Astrocyte (in vitro differentiated cells and primary cell): Measurements from ENCODE around the gene PLEKHB1. TPM values are rescaled to one million over a fixed set of nuclear protein-coding genes. Genes with fewer than 3 reads are reported as not detected.

Source experiments
- DNase-seq: peaks from one replicate; pipeline ENCODE4 v3.0.0-alpha.2; 2010; ENCODE audit warnings: low read depth
- FAIRE-seq: peaks from 2 replicates; lab custom pipeline; 2011; peaks lifted over from hg19 to GRCh38; lab: Jason Lieb, UNC
- H2AFZ ChIP-seq: 2 replicates; pipeline ENCODE4 v1.6.0; 2012; ENCODE audit warnings: low read depth, low read length, inconsistent platforms
- H3K27ac ChIP-seq: 2 replicates; pipeline ENCODE4 v1.5.1; 2011; ENCODE audit warnings: low read depth, low read length, inconsistent platforms
- H3K27me3 ChIP-seq: 2 replicates; pipeline ENCODE4 v1.6.0; 2011; ENCODE audit warnings: low read length, inconsistent platforms; ENCODE audit not compliant: insufficient read depth
- H3K36me3 ChIP-seq: 2 replicates; pipeline ENCODE4 v1.5.1; 2011; ENCODE audit warnings: low read length, inconsistent platforms; ENCODE audit not compliant: insufficient read depth
- H3K4me1 ChIP-seq: 2 replicates; pipeline ENCODE4 v1.5.1; 2011; ENCODE audit warnings: low read length, inconsistent platforms; ENCODE audit not compliant: insufficient read depth
- H3K4me2 ChIP-seq: 2 replicates; pipeline ENCODE4 v1.6.0; 2012; ENCODE audit warnings: low read length, inconsistent platforms
- H3K4me3 ChIP-seq: 2 replicates; pipeline ENCODE4 v1.5.1; 2011; ENCODE audit warnings: low read depth, mild to moderate bottlenecking, low read length, inconsistent platforms; ENCODE audit not compliant: insufficient read depth
- H3K79me2 ChIP-seq: 2 replicates; pipeline ENCODE4 v1.6.0; 2012; ENCODE audit warnings: mild to moderate bottlenecking, low read length, inconsistent platforms; ENCODE audit not compliant: insufficient read depth
- H3K9ac ChIP-seq: 2 replicates; pipeline ENCODE4 v1.6.0; 2012; ENCODE audit warnings: mild to moderate bottlenecking, low read length, inconsistent platforms
- H3K9me3 ChIP-seq: 2 replicates; pipeline ENCODE4 v1.5.1; 2012; ENCODE audit warnings: low read depth, mild to moderate bottlenecking, low read length, inconsistent platforms; ENCODE audit not compliant: insufficient read depth
- H4K20me1 ChIP-seq: 2 replicates; pipeline ENCODE4 v1.6.0; 2012; ENCODE audit warnings: low read length, inconsistent platforms; ENCODE audit not compliant: insufficient read depth
- H3K27ac Mint-ChIP-seq: one replicate; pipeline ENCODE4 v1.8.0; 2021; ENCODE audit warnings: mild to moderate bottlenecking, mixed read lengths; ENCODE audit not compliant: unreplicated experiment
- H3K27me3 Mint-ChIP-seq: one replicate; pipeline ENCODE4 v1.8.0; 2021; ENCODE audit warnings: low read depth, mixed read lengths; ENCODE audit not compliant: unreplicated experiment
- H3K36me3 Mint-ChIP-seq: one replicate; pipeline ENCODE4 v1.8.0; 2021; ENCODE audit warnings: low read depth, mixed read lengths; ENCODE audit not compliant: unreplicated experiment
- H3K4me1 Mint-ChIP-seq: one replicate; pipeline ENCODE4 v1.8.0; 2021; ENCODE audit warnings: low read depth, mixed read lengths; ENCODE audit not compliant: unreplicated experiment
- H3K4me3 Mint-ChIP-seq: one replicate; pipeline ENCODE4 v1.8.0; 2021; ENCODE audit warnings: mild to moderate bottlenecking, moderate library complexity, mixed read lengths; ENCODE audit not compliant: unreplicated experiment
- H3K9me3 Mint-ChIP-seq: one replicate; pipeline ENCODE4 v1.8.0; 2021; ENCODE audit warnings: mild to moderate bottlenecking, mixed read lengths; ENCODE audit not compliant: unreplicated experiment
- EZH2 ChIP-seq: IDR thresholded peaks from 2 replicates; pipeline ENCODE4 v1.6.1; 2012; ENCODE audit warnings: mild to moderate bottlenecking, low read length, inconsistent platforms; ENCODE audit not compliant: insufficient read depth
- total RNA-seq: library from RNA; stranded (reverse); gene quantifications from 2 replicates; pipeline ENCODE4 v1.2.1, GENCODE V29; 2021
- TF ChIP-seq, protein P1 (sequence below): IDR thresholded peaks from 2 replicates; pipeline ENCODE4 v1.5.1; 2011; ENCODE audit warnings: low read depth, mild to moderate bottlenecking, inconsistent platforms, low read length, moderate library complexity; ENCODE audit not compliant: insufficient read depth

The PLEKHB1 gene
- total RNA-seq, 1 donor from 2014 or later = 4.5 TPM

DNA sequence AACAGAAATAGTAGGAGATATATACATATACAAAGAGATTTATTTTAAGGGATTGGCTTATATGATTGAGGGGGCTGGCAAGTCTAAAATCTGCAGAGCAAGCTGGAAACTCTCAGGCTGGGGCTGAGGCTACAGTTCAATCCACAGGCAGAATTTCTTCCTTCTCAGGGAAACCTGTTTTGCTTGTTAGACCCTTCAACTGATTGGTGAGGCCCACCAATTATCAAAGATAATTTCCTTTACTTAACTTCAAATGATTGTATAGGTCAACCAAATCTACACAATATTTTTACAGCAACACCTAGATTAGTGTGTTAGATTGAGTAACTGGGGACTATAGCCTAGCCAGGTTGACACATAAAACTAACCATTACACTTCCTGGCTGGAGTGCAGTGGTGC, 4.7 kb upstream of the PLEKHB1 start:
- Histone ChIP-seq H3K9ac (no peak overlapping the region), H3K27ac (no peak overlapping the region), H3K4me1 (no peaks in the 10 kb centered on the region), H3K4me2 (no peak overlapping the region), H3K9me3 (no peaks in the 10 kb centered on the region), H4K20me1 (no peaks in the 10 kb centered on the region), H3K36me3 (no peaks in the 10 kb centered on the region), H2AFZ (no peak overlapping the region), H3K4me3 (no peak overlapping the region), H3K27me3 (peaks cover 4% of the 10 kb centered on the region), H3K79me2 (no peaks in the 10 kb centered on the region)
- Mint-ChIP-seq H3K27ac (no peak overlapping the region), H3K4me1 (peaks cover 5% of the 10 kb centered on the region), H3K27me3 (peaks cover 10% of the 10 kb centered on the region), H3K36me3 (no peaks in the 10 kb centered on the region), H3K4me3 (no peak overlapping the region), H3K9me3 (no peaks in the 10 kb centered on the region)
- TF ChIP-seq, protein P1, sequence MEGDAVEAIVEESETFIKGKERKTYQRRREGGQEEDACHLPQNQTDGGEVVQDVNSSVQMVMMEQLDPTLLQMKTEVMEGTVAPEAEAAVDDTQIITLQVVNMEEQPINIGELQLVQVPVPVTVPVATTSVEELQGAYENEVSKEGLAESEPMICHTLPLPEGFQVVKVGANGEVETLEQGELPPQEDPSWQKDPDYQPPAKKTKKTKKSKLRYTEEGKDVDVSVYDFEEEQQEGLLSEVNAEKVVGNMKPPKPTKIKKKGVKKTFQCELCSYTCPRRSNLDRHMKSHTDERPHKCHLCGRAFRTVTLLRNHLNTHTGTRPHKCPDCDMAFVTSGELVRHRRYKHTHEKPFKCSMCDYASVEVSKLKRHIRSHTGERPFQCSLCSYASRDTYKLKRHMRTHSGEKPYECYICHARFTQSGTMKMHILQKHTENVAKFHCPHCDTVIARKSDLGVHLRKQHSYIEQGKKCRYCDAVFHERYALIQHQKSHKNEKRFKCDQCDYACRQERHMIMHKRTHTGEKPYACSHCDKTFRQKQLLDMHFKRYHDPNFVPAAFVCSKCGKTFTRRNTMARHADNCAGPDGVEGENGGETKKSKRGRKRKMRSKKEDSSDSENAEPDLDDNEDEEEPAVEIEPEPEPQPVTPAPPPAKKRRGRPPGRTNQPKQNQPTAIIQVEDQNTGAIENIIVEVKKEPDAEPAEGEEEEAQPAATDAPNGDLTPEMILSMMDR = no peak
- no peak for TF ChIP-seq EZH2
- FAIRE-seq (no peak), DNase-seq (no peak)

DNA sequence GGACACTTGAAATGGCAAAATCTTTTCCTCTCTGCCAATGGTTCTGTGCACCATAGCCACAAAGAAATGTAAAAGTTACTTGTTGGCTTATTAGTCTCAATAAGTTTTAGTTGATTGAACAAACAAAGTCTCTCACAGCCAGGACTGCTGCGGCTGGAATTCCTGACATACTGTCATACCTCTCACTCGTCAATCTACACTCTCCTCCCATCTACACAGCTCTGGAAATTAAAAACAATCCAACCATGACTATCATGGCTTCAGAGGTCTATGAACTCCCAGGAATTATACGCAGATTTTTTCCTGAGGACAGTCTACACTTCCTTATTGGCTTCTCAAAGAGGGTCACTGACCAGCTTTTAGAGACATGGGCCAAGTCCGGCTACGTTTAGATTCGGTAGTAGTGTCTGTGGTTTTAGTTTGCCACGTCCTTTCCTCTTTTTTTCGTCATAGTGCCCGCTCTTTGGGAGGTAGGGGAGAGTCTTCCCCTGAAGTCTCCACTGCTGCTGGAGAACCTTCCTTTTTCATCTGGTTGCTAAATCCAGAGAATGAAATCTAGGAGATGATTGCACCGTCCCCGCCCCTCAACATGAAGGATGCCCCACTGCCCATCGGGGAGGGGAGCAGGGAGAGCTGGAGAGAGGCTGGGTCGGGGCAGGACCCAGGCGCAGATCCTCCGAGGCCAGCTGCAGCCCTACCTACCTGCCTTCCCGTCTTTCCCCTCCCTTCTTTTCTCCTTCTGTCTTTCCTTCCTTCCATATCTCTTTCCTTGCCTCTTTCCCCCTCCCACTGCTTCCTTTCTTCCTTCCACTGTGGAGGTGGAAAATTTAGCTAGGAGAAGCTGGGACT, 1.0 kb upstream of the PLEKHB1 start:
- Histone ChIP-seq H3K27ac (no peak overlapping the region), H3K4me2 (peak overlapping the region; percentile 41), H3K4me3 (peak overlapping the region; percentile 0), H3K9ac (no peak overlapping the region), H3K36me3 (no peaks in the 10 kb centered on the region), H2AFZ (peak overlapping the region; percentile 26), H3K4me1 (no peaks in the 10 kb centered on the region), H3K79me2 (no peaks in the 10 kb centered on the region), H3K27me3 (peaks cover 7% of the 10 kb centered on the region), H4K20me1 (no peaks in the 10 kb centered on the region), H3K9me3 (no peaks in the 10 kb centered on the region)
- TF ChIP-seq, protein P1 = no peak
- no peak for TF ChIP-seq EZH2
- Mint-ChIP-seq H3K36me3 (no peaks in the 10 kb centered on the region), H3K4me3 (no peak overlapping the region), H3K27ac (no peak overlapping the region), H3K4me1 (peaks cover 9% of the 10 kb centered on the region), H3K9me3 (no peaks in the 10 kb centered on the region), H3K27me3 (peaks cover 7% of the 10 kb centered on the region)
- FAIRE-seq (no peak), DNase-seq (no peak)
